Brain pericyte (primary cell): ENCODE data around the gene NKD1.
"Not testable (repeated sequence)": the region's sequence is repeated elsewhere in the genome, so short reads cannot be mapped to it uniquely, and the experiment has no call there.

ENCODE experiments used
- DNase-seq: peaks from one replicate; pipeline ENCODE4 v3.0.0-alpha.2; 2012; ENCODE audit warnings: low read depth, low spot score

NKD1 gene

GRCh38 chr16:50559804-50560514 is 11.8 kb downstream of the NKD1 start:
- no peak for DNase-seq

- DNase-seq, result no peak
Measured at GRCh38 chr16:50560903-50561863, 13.0 kb downstream of the NKD1 start.

- no peak for DNase-seq
Measured at GRCh38 chr16:50562657-50563056, 14.5 kb downstream of the NKD1 start.

- no peak for DNase-seq
Measured at GRCh38 chr16:50563989-50564388, 15.8 kb downstream of the NKD1 start.

GRCh38 chr16:50565428-50565827 is 17.2 kb downstream of the NKD1 start:
- no peak for DNase-seq

- no peak for DNase-seq
Measured at GRCh38 chr16:50566014-50566962, 18.1 kb downstream of the NKD1 start.

GRCh38 chr16:50567651-50568050 is 19.5 kb downstream of the NKD1 start:
- no peak for DNase-seq

- DNase-seq, result no peak
Measured at GRCh38 chr16:50568187-50568815, 20.1 kb downstream of the NKD1 start.

GRCh38 chr16:50570354-50570753 is 22.2 kb downstream of the NKD1 start:
- DNase-seq, result no peak

GRCh38 chr16:50570808-50571598 is 22.8 kb downstream of the NKD1 start:
- DNase-seq, result no peak

- no peak for DNase-seq
Measured at GRCh38 chr16:50571786-50572185, 23.6 kb downstream of the NKD1 start.

- no peak for DNase-seq
Measured at GRCh38 chr16:50572700-50573099, 24.5 kb downstream of the NKD1 start.

- no peak for DNase-seq
Measured at GRCh38 chr16:50573279-50573678, 25.1 kb downstream of the NKD1 start.

GRCh38 chr16:50573947-50574744 is 25.9 kb downstream of the NKD1 start:
- DNase-seq, result no peak

- DNase-seq, result no peak
Measured at GRCh38 chr16:50574745-50575136, 26.5 kb downstream of the NKD1 start.

- no peak for DNase-seq
Measured at GRCh38 chr16:50575743-50576142, 27.5 kb downstream of the NKD1 start.

GRCh38 chr16:50576403-50577113 is 28.4 kb downstream of the NKD1 start:
- DNase-seq, result no peak

- no peak for DNase-seq
Measured at GRCh38 chr16:50578137-50578536, 29.9 kb downstream of the NKD1 start.

GRCh38 chr16:50579373-50579772 is 31.2 kb downstream of the NKD1 start:
- not testable (repeated sequence) for DNase-seq
